ENCODE measurements around the gene IDE.
"Not testable (repeated sequence)": the region's sequence is repeated elsewhere in the genome, so short reads cannot be mapped to it uniquely, and the experiment has no call there.

IDE gene

GRCh38 chr10:92573798-92574547 is at the start of gene IDE:
Gene IDE, minus strand, starts transcription at chr10:92574093. Its CDS starts 74 bp downstream, at chr10:92574019.
- DNase-seq, result peak; percentile 84

- DNase-seq, result no peak
Measured at GRCh38 chr10:92619368-92619767, 45.5 kb upstream of the IDE start.

- no peak for DNase-seq
Measured at GRCh38 chr10:92615515-92615914, 41.6 kb upstream of the IDE start.

GRCh38 chr10:92604841-92605240 is 30.9 kb upstream of the IDE start:
- no peak for DNase-seq

- no peak for DNase-seq
Measured at GRCh38 chr10:92598321-92598720, 24.4 kb upstream of the IDE start.

- no peak for DNase-seq
Measured at GRCh38 chr10:92595505-92595904, 21.6 kb upstream of the IDE start.

- DNase-seq, result no peak
Measured at GRCh38 chr10:92593619-92594588, 20.0 kb upstream of the IDE start.

GRCh38 chr10:92592761-92593618 is 19.1 kb upstream of the IDE start, which contains the start of gene KIF11:
Gene KIF11, plus strand, starts transcription at chr10:92593130. Its CDS starts 246 bp downstream, at chr10:92593376.
- DNase-seq, result peak; percentile 95

- DNase-seq, result peak; percentile 93
Measured at GRCh38 chr10:92591550-92592022, 17.7 kb upstream of the IDE start.

- DNase-seq, result peak; percentile 17
Measured at GRCh38 chr10:92590623-92591549, 17.0 kb upstream of the IDE start.

GRCh38 chr10:92582347-92582746 is 8.5 kb upstream of the IDE start:
- DNase-seq, result not testable (repeated sequence)

- DNase-seq, result no peak
Measured at GRCh38 chr10:92575961-92576360, 2.1 kb upstream of the IDE start.

- DNase-seq, result no peak
Measured at GRCh38 chr10:92574548-92575261, 812 bp upstream of the IDE start.

- peak; percentile 24 for DNase-seq
Measured at GRCh38 chr10:92573091-92573797, 649 bp downstream of the IDE start.

- no peak for DNase-seq
Measured at GRCh38 chr10:92572362-92573090, 1.4 kb downstream of the IDE start.

- DNase-seq, result no peak
Measured at GRCh38 chr10:92571649-92572048, 2.2 kb downstream of the IDE start.

- not testable (repeated sequence) for DNase-seq
Measured at GRCh38 chr10:92569663-92570062, 4.2 kb downstream of the IDE start.

- DNase-seq, result no peak
Measured at GRCh38 chr10:92569071-92569470, 4.8 kb downstream of the IDE start.

- DNase-seq, result no peak
Measured at GRCh38 chr10:92567952-92568600, 5.8 kb downstream of the IDE start.

All from CD4-positive, alpha-beta T cell treated with Interleukin-15 for 1 hour (primary cell).